NCI-H2196 treated with DMSO at 0.1 percent for 48 hours (cell line): ENCODE measurements around the gene DAP3.
"Not testable (repeated sequence)": the region's sequence is repeated elsewhere in the genome, so short reads cannot be mapped to it uniquely, and the experiment has no call there.

Experiments
- DNase-seq: peaks from one replicate; lab custom pipeline; 2025; ENCODE audit not compliant: unreplicated experiment; lab: John Stamatoyannopoulos, UW

The DAP3 gene

DNA sequence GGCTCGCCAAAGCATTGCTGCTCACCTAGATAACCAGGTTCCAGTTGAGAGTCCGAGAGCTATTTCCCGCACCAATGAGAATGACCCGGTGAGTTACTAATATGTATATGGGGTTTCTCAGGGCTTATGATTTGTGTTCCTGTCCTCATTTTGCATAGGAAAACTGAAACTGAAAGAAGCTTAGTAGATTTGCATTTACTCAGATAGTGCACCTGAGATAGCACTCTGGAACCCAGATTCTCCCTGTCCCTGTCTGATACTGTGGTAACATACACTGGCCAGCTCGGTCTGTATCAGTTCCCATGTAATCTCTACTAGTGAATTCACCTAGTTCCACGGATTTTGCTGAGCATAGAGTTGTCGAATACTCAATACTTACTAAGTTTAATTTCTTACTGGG is 28.1 kb downstream of the DAP3 start:
- DNase-seq, result no peak

DNA sequence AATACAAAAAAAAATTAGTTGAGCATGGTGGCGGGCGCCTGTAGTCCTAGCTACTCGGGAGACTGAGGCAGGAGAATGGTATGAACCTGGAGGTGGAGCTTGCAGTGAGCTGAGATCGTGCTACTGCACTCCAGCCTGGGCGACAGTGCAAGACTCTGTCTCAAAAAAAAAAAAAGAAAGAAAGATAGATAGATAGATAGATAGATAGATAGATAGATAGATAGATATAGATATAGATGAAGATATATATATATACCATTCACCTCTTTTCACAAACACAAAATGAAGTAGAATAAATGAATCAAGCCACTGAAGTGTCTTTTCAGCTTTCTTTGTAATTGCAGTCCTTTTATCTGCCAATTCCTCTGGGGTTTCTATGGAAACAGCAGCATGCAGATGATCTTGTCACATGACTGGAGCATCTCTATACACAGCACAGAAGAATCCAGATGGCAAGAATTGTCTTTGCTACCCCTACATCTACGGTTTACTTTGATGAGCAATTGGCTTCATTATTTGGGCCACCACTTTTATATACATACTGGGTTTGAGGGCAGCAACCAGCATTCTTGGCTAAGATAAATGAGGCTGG is 29.7 kb downstream of the DAP3 start:
- not testable (repeated sequence) for DNase-seq

DNA sequence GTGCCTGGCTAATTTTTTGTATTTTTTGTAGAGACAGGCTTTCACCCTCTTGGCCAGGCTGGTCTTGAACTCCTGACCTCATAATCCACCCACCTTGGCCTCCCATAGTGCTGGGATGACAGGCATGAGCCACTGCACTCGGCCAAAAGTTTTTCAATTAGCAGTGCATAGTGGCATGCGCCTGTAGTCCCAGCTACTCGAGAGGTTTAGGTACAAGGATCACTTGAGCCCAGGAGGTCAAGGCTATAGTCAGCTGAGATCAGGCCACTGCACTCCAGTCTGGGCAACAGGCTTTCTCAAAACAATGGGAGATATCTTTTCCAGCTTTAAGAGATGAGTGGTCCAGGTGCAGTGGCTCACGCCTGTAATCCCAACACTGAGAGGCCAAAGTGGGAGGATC is 30.8 kb downstream of the DAP3 start:
- no peak for DNase-seq

DNA sequence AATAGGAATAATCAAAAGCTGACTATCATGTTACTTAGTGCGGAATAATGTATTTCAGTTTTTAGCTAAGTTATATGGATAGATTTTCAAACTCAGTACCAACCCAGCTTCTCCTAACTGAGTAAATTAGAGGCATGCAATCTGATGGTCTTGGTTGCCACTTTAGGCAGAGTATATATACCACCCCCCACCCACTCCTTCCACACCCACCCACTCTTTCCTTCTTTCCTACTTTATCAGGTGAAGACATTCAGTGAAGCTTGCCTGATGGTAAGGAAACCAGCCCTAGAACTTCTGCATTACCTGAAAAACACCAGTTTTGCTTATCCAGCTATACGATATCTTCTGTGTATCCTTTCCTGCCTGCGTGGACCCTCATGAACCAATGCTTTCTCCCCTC is 36.3 kb downstream of the DAP3 start:
- no peak for DNase-seq

DNA sequence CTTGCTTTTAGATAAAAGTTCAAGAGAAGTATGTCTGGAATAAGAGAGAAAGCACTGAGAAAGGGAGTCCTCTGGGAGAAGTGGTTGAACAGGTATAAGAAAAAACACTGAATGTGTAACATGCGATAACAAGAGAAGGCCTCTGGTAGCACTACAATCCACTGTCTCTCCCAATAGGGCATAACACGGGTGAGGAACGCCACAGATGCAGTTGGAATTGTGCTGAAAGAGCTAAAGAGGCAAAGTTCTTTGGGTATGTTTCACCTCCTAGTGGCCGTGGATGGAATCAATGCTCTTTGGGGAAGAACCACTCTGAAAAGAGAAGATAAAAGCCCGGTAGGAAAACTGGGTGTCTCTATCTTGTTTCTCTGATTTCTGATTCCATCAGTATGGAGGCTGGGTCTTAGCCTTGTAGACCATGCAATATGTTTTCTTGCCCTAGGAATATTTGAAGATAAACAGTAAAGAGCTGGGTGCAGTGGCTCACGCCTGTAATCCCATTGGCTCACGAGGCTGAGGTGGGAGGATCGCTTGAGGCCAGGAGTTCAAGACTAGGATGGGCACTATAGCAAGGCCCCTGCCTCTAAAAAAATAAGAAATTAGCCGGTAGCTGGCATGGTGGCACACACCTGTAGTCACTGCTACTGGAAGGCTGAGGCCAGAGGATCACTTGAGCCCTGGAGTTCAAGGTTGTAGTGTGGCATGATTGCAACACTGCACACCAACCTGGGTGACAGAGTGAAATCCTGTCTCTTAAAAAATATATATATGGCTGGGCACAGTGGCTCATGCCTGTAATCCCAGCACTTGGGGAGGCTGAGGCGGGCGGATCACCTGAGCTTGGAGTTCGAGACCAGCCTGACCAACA is 40.4 kb downstream of the DAP3 start:
- no peak for DNase-seq

DNA sequence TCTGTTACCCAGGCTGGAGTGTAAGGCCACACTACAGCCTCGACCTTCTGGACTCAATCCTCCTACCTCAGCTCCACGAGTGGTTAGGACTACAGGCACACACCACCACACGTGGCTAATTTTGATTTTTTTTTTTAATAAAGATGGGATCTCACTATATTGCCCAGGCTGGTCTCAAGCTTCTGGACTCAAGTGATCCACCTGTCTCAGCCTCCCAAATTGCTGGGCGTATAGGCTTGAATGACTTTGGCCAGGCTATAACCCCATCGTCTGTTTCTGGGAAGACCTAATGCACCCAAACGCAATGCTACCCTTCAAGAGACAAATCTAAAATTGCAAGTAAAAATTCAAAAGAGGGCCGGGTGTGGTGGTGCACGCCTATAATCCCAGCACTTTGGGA is 52.1 kb downstream of the DAP3 start:
- DNase-seq, result no peak

DNA sequence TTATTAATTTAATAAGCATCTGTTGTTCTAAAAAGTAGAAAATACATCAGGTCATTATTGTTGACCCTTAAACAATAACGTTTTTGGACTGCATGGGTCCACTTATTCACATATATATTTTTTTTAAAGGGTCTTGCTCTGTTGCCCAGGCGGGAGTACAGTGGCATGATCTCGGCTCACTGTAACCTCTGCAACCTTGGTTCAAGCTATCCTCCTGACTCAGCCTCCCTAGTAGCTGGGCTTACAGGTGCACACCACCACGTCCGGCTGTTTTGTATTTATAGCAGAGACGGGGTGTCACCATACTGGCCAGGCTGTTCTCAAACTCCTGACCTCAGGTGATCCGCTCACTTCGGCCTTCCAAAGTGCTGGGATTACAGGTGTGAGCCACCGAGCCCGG is 53.0 kb downstream of the DAP3 start:
- DNase-seq, result no peak

DNA sequence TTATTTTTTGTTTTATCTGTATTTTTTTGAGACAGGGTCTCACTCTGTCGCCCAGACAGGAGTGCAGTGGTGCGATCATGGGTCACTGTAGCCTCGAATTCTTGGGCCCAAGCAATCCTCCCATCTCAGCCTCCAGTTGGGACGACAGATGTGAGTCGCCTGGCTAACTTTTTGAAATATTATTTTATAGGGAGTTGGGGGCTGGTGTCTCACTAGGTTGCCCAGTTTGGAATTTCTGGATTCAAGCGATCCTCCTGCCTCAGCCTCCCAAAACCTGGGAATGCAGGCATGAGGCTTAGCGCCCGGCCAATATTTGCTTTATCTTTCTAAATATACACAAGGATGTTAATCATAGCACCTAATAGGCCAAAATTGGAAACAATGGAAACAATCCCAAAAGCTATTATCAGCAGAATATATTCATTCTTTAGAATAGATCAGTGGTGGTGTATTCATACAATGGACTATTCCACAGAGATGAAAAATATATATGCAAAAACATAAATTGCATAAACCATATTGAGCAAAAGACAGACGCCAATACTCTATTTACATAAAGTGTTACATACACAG is 55.9 kb downstream of the DAP3 start:
- no peak for DNase-seq

DNA sequence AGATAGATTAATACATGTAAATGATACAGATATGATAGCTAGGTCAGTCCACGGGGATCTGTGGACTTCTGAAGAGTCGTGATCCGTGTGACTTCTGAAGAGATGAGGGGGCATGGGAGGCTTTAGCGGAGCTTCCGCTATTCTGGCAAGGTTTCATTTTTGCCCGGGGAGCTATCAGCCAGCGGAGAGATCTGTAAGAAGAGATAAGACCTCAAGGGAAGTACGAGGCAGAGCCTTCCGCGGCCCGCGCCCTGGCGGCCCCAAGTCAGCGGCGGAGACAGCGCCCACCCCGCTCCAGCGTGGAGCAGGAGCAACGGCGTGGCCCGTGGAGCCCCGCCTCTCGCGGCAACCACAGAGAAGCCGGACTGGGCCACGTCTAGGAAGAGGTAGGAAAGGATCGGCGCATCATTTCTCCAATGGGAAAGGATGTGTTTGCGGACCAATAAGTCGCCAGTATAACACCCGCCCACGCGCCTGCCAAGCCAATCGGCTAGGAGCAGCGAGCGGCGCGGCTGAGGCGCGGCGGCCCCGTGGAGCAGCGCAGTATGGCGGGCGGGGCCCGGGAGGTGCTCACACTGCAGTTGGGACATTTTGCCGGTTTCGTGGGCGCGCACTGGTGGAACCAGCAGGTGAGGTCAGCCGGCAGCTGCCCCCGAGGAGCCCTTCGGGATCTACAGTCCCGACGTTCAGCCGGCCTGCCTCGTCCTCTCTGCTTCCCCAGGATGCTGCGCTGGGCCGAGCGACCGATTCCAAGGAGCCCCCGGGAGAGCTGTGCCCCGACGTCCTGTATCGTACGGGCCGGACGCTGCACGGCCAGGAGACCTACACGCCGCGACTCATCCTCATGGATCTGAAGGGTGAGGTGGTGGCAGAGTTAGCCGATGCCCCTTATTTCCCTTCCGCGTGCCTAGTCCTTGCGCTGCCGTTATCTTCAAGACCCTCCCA is 56.7 kb downstream of the DAP3 start:
- DNase-seq, result peak; percentile 69

DNA sequence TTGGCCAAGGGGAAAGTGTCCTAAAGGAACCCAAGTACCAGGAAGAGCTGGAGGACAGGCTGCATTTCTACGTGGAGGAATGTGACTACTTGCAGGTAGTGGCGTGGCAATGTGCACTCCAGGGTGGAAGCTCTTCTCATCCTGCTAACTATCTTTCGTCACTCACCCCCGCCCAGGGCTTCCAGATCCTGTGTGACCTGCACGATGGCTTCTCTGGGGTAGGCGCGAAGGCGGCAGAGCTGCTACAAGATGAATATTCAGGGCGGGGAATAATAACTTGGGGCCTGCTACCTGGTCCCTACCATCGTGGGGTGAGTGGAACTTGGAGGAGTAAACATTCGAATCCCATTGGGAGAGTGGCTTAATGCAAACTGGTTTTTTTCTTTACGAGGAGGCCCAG is 58.7 kb downstream of the DAP3 start:
- not testable (repeated sequence) for DNase-seq

DNA sequence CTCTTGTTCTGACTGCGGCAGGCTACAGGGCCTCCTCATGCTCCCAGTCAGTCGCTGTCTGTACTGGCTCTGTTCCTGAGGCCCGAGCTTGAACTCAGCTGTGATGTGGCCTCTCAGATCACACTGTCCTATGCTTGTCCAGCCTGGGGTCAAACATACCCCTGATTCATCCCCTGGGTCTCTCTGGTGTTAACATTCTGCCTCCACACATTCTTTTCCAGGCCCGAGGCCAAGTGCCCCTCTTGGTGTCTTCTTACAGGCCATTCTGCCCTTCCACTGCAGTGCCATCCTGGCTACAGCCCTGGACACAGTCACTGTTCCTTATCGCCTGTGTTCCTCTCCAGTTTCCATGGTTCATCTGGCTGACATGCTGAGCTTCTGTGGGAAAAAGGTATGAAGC is 59.2 kb downstream of the DAP3 start:
- DNase-seq, result not testable (repeated sequence)

DNA sequence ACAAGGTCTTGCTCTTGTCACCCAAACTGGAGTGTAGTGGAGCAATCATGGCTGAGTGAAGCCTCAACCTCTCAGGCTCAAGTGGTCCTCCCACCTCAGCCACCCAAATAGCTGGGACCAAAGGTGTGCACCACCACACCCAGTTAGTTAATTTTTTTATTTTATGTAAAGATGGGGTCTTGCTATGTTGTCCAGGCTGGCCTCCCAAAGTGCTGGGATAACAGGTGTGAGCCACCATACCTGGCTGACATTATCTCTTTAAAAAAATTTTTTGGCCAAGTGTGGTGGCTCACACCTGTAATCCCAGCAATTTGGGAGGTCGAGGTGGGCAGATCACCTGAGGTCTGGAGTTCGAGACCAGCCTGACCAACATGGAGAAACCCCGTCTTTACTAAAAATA is 70.1 kb downstream of the DAP3 start:
- DNase-seq, result not testable (repeated sequence)

DNA sequence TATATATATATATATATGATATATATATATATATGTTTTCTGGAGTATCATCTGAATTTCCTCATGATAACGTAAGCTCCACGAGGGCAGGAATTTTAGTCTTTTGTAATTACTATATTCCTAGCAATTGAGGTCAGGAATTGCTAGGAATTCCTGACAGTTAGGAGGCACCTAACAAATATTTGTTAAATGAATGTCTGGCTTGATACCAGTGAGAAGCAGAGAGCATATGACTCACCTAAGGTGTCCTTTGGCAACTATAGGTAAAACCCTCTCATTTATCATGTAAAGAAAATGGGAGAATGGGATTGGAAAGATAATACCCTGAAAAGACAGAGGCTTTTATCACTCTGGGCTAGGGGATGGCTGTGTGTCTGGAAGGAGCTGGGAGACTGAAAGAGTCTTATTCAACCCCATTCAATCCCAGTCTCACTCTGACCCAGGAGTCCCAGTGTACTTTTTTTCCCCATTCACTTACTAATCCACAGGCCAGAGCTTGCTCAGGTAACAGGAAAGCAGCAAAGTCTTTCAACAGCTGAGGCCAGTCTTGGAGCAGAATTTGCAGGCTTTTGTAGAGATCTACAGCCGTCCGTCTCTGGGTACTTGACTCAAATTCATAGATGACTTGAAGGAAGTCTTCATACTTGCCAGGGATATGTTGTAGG is 71.2 kb downstream of the DAP3 start:
- no peak for DNase-seq

DNA sequence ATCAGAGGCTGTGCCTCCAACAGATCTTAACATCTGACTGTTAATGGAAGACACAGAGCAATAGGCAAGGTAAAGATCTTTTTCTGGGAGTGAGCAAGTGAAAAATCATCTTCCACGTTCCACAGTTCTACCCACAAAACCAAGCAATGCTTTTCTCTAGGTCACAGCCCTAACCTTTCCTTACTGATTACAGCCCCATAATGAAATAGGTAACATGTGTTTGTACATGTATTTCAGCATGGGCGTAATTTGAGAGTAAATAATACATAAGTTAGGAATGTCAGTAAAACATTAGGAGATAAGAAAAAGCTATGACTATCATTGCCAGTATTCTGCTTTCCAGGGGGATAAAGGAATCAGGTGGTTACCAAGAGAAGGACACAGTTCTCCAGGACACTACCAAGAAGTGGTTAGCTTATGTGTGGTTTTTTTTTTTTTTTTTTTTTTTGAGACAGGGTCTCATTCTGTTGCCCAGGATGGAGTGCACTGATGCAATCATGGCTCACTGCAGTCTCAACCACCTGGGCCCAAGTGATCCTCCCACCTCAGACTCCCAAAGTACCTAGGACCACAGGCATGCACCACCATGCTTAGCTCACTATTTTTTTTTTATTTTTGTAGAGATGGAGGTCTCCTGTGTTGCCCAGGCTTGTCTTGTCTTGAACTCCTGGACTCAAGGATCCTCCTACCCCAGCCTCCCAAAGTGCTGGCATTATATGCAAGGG is 72.0 kb downstream of the DAP3 start:
- DNase-seq, result no peak

DNA sequence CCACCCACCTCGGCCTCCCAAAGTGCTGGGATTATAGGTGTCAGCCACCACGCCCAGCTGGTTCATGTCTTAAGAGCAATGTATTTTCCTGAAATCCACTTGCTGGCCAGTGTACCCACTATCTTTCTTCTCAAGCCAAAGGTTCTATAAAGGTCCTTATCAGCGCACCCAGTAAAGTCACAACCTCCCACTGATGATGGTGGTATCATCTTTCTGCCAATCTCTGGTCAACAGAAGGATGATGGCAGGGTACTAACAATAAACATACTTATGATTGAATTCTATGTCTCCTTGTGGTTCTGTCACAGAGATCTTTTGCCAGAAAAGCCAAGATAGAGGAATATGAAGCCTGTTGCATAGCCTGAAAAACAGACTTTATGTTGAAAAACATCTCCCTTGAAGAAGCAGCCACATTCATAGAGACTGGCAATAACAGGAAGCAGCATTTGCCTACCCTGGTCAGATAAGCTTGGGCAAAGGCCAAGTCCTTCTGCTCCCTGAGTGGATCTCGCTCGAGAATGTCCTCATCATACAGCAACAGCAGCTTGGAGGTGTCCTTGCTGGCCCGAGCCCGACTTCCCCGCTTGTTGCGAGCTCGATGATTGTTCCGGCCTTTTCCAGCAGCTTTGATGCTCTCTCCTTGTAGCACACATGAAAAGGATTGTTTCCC is 73.0 kb downstream of the DAP3 start:
- no peak for DNase-seq

DNA sequence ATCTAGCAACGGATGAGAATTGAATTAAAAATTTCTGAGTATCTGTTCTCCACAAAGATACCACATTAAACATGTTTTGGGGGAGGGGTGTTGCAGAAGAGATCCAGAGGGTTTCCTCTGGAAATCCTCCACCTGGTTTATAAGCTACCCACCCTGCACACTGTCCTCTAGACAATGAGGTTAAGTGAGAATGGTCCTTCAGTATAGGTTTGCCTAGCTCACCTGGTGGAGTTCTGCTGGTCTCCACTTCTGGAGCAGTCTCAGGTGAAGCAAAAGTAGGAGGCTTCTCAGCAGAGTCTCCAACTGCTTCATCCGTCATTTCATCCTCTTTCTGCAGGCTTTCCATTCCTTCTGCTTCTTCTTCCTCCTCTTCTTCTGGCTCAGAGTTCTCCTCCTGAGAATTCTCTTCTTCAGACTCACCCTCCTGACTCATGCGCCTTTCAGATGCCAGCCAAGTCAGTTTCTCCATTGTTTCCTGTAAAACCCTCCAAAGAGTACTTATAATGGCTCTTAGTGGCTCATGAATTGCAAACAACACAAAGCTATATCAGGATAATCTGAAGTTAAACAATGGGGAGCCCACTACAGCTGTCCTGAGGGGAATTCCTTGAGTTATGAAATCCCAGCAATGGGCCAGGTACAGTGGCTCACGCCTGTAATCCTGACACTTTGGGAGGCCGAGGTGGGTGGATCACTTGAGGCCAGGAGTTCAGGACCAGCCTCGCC is 74.4 kb downstream of the DAP3 start:
- DNase-seq, result not testable (repeated sequence)

DNA sequence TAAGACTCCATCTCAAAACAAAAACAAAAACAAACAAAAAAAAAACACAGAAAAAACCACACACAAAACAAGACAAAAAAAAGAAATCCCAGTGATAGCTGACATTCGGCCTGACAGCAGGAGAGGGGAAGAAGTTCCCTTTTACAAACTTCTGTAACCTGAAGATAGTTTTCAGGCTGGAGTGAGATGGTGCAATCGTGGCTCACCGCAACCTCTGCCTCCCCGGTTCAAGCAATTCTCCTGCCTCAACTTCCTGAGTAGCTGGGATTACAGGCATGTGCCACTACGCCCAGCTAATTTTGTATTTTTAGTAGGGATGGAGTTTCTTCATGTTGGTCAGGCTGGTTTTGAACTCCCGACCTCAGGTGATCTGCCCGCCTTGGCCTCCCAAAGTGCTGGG is 75.1 kb downstream of the DAP3 start:
- DNase-seq, result not testable (repeated sequence)

DNA sequence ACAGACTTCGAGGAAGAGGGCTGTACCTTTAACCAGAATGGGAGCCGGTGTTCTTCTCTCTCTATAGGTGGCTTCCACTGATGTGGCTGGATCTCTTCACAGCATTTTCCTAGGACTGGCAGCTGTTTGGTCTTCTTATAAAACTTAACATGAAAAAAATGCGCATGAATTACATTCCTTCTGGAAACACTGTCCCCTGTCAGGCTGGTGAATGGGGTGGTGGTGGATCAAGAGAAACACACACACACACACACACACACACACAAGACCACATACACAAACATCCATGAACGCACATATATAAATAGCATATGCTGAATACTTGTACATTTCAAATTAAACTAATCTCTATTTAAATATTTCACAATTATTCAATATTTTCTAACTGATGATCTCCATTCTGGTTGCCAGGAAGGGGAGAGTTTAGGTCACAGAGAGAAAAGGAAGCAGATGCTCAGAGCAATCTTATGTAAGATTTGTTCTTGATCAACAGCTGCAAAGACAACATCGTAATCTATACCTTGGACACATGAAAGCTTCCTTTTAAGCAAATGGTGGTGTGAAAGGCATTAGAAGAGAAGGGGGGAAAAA is 78.6 kb downstream of the DAP3 start:
- DNase-seq, result not testable (repeated sequence)
